Natural killer cell (primary cell): Measurements from ENCODE around the gene ODAD2. TPM values are rescaled to one million over a fixed set of nuclear protein-coding genes. Genes with fewer than 3 reads are reported as not detected.

ENCODE experiments used
- ATAC-seq, 3 donors: fragments of 150-1000 bp in 2 of 3; fragments of 200-7000 bp in 1 of 3; cut with Tn5 transposase; 1 replicate in 1 of 3; 2 replicates in 2 of 3; pipeline ENCODE4 v1.10.0; 2021; ENCODE audit warnings: mild to moderate bottlenecking in 2 of 3, moderate library complexity in 2 of 3
- DNase-seq, 2 donors: peaks; one replicate each; pipeline versions ENCODE4 v3.0.0 to v3.0.0-alpha.2; 2013 to 2021; ENCODE audit warnings: mixed read lengths in 1 of 2
- H3K27ac ChIP-seq: one replicate; pipeline ENCODE4 v1.5.1; 2013; ENCODE audit warnings: mild to moderate bottlenecking, low read length
- H3K27me3 ChIP-seq: one replicate; pipeline ENCODE4 v1.6.1; 2013; ENCODE audit warnings: low read length; ENCODE audit not compliant: control insufficient read depth, insufficient read depth
- H3K36me3 ChIP-seq: one replicate; pipeline ENCODE4 v1.6.1; 2013; ENCODE audit warnings: low read length; ENCODE audit not compliant: control insufficient read depth, insufficient read depth
- H3K4me1 ChIP-seq: one replicate; pipeline ENCODE4 v1.6.1; 2013; ENCODE audit warnings: low read length; ENCODE audit not compliant: control insufficient read depth, insufficient read depth
- H3K4me3 ChIP-seq: one replicate; pipeline ENCODE4 v1.5.1; 2013; ENCODE audit warnings: low read length
- H3K9me3 ChIP-seq: one replicate; pipeline ENCODE4 v1.6.1; 2013; ENCODE audit warnings: low read length; ENCODE audit not compliant: control insufficient read depth, insufficient read depth
- H3K27ac Mint-ChIP-seq, 2 donors: one replicate each; pipeline ENCODE4 v1.8.0; 2022; ENCODE audit warnings: mild to moderate bottlenecking in 2 of 2, mixed read lengths in 2 of 2, moderate library complexity in 1 of 2
- H3K27me3 Mint-ChIP-seq, 2 donors: one replicate each; pipeline ENCODE4 v1.8.0; 2022; ENCODE audit warnings: low read depth in 2 of 2, mixed read lengths in 2 of 2
- H3K36me3 Mint-ChIP-seq: one replicate; pipeline ENCODE4 v1.8.0; 2022; ENCODE audit warnings: mixed read lengths
- H3K4me1 Mint-ChIP-seq, 2 donors: one replicate each; pipeline ENCODE4 v1.8.0; 2022; ENCODE audit warnings: mixed read lengths in 2 of 2
- H3K4me3 Mint-ChIP-seq: one replicate; pipeline ENCODE4 v1.8.0; 2022; ENCODE audit warnings: mild to moderate bottlenecking, moderate library complexity, mixed read lengths
- H3K9me3 Mint-ChIP-seq, 2 donors: one replicate each; pipeline ENCODE4 v1.8.0; 2022; ENCODE audit warnings: mixed read lengths in 2 of 2
- CTCF ChIP-seq: fragments of 200-600 bp; IDR thresholded peaks from one replicate; pipeline ENCODE4 v1.8.0; 2022; ENCODE audit warnings: antibody characterized with exemption
- WGBS: methylation state at CpG from one replicate; pipeline ENCODE4 v1.1.7; 2013; ENCODE audit warnings: missing lambda C conversion rate; ENCODE audit not compliant: insufficient coverage; 5-methylcytosine and 5-hydroxymethylcytosine counted together
- intact Hi-C: fragments of 100-400 bp; cut with micrococcal nuclease; formaldehyde crosslinking; loops from one replicate; pipeline ENCODE4 v1.14.2; 2022
- total RNA-seq, 4 donors: library from RNA; stranded (reverse); fragments of 120-200 nt in 1 of 4; gene quantifications; one replicate each; pipeline versions ENCODE4 v1.2.3 to v1.2.4, GENCODE V29; 2013 to 2022

Gene ODAD2
- total RNA-seq, 3 donors from 2014 or later (not counting 1 experiment from before 2014, with no cell fraction given) = not detected

DNA sequence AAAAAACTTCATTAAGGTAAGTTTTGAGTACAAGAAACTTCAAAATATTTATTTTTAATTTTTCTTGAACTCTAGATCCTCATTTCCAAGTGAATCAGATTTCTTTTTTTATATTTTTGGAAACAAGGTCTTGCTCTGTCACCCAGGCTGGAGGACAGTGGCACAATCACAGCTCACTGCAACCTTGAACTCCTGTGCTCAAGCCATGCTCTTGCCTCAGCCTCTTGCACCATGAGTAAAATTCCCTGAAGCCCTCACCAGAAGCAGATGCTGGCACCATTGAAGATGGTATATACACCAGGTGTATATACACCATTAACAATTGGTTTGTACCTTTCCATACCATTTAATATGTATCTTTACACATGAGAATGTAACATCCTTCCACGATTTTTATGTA lies 45.1 kb upstream of the ODAD2 start:
- no peaks in the 10 kb centered on the region for H3K36me3 ChIP-seq
- H3K27me3 ChIP-seq = peaks cover 2% of the 10 kb centered on the region
- Mint-ChIP-seq H3K36me3 (no peaks in the 10 kb centered on the region), H3K4me1 (no peaks in the 10 kb centered on the region), H3K9me3 (no peaks in the 10 kb centered on the region), H3K4me3 (no peak overlapping the region), H3K27ac (no peak overlapping the region), H3K27me3 (no peaks in the 10 kb centered on the region)
- intact Hi-C loops = no loop called here
- no peak for TF ChIP-seq CTCF
- no CpG with 5 or more reads among the region's 1 CpG for WGBS
- no peak overlapping the region for H3K27ac ChIP-seq
- H3K9me3 ChIP-seq = no peaks in the 10 kb centered on the region
- DNase-seq = no peak
- H3K4me1 ChIP-seq = no peaks in the 10 kb centered on the region
- H3K4me3 ChIP-seq = no peak overlapping the region
- ATAC-seq = no peak

GRCh38 chr10:28036587-28036986 lies 37.7 kb upstream of the ODAD2 start:
- WGBS = 80% methylated on average over 3 of the region's 3 CpGs
- no peaks in the 10 kb centered on the region for H3K4me1 Mint-ChIP-seq

DNA sequence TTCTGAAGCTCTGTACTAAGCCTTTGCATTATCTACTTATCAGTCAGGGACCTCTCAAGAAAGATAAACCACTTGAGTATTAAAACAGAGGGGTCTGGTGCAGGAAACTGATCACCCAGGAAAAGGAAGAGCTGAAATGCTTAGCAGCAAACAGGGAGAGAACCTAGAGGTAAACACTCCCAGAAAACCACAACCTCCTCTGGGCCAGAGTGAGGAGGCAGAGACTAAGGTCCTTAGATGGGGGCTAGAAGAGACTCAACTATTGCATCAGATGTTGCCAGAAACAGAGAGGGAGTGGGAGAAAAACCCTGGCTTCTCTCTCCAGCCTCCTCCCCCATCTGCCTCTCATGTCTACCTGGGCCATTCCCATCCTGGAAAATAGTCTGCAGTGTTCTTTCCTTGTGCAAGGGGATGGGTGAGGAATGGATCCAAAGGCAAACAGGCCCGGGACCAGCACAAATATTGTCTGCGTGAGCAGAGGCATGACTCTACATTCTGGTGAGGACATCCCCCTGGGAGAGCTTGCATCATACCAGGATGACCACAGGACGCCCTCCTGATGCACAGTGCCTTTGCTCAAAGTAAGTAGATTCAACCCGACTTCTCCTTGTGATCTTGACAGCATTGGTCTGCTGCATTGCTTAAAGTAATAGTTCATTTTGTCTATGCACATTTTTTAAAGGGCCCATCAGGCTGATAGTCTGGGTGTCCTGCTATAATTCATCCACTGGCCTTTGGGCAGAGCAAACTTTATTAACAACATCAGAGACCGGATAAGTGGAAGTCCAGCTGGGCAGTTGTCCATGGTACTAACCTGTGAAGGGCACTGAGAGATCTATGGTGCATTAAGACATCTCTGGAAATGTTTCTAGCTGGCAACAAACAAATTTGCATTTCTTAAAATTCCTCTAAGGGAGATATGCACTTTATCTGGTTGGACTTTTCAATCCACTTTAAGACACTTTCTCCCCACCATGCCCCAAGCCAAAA lies 22.4 kb upstream of the ODAD2 start:
- ATAC-seq (no peak), DNase-seq (no peak)
- intact Hi-C loops = no loop called here
- H3K36me3 Mint-ChIP-seq = no peaks in the 10 kb centered on the region
- Histone ChIP-seq H3K4me3 (no peak overlapping the region), H3K36me3 (no peaks in the 10 kb centered on the region), H3K27ac (no peak overlapping the region), H3K4me1 (no peaks in the 10 kb centered on the region), H3K27me3 (no peaks in the 10 kb centered on the region), H3K9me3 (no peaks in the 10 kb centered on the region)
- peaks cover 12 to 19% of the 10 kb centered on the region in 2 donors for H3K27me3 Mint-ChIP-seq
- no peak overlapping the region for H3K4me3 Mint-ChIP-seq
- H3K27ac Mint-ChIP-seq = no peak overlapping the region
- H3K4me1 Mint-ChIP-seq = no peaks in the 10 kb centered on the region
- 83% methylated on average over 5 of the region's 5 CpGs for WGBS
- no peaks in the 10 kb centered on the region for H3K9me3 Mint-ChIP-seq
- no peak for TF ChIP-seq CTCF

More at GRCh38 chr10:28036587-28036986, 37.7 kb upstream of the ODAD2 start:
- no peak overlapping the region for H3K4me3 Mint-ChIP-seq
- H3K9me3 ChIP-seq = no peaks in the 10 kb centered on the region
- no peak for ATAC-seq
- no peaks in the 10 kb centered on the region for H3K4me1 ChIP-seq
- peaks cover 0 to 2% of the 10 kb centered on the region in 2 donors for H3K9me3 Mint-ChIP-seq
- intact Hi-C loops = no loop called here
- no peaks in the 10 kb centered on the region for H3K36me3 ChIP-seq
- H3K27me3 ChIP-seq = peaks cover 2% of the 10 kb centered on the region
- no peak overlapping the region for H3K27ac ChIP-seq
- H3K27me3 Mint-ChIP-seq = peaks cover 16 to 31% of the 10 kb centered on the region in 2 donors
- H3K36me3 Mint-ChIP-seq = no peaks in the 10 kb centered on the region
- no peak overlapping the region for H3K27ac Mint-ChIP-seq
- no peak for DNase-seq
- H3K4me3 ChIP-seq = no peak overlapping the region
- TF ChIP-seq CTCF = no peak
